Measurements from ENCODE around the gene OVOL2. TPM values are rescaled to one million over a fixed set of nuclear protein-coding genes. Genes with fewer than 3 reads are reported as not detected.

OVOL2 gene
- total RNA-seq, 2 experiments from 2014 or later: not detected

DNA sequence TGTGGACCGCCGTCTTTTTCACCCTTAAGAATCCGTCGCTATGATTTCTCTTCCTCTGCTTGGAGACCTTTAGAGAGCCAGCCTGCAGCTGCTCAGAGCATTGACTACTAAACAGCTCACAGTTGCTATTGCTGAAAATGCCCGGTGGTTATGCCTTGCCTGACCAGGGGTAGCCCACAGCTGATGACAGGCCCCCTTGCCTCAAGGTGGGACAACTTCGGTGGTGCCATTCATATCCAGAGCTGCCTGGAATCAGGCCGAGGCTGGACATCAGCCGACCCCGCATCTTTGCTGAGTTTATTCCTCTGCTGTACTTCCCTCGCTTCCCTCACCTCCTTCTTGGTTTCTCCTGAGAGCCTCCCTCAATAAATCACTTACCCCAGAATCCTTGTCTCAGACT lies 39.6 kb downstream of the OVOL2 start:
- CTCF ChIA-PET: no interaction called here
- POLR2A ChIA-PET: no interaction called here

DNA sequence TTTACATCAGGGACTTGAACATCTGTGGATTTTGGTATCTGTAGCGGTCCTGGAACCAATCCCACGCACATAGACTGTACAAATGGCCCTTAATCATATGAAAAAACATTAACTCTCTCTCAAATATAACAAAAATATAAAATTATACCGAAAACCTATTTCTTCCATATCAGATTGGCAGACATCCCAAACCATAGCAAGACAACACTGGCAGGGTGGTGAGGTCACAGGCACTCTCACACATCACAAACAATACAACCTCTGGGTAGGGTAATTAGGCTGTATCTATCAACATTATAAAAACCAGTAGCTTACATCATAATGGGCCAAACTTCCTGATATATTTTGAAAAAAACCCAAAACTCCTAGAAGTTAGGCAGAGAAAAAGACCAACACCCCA lies 40.9 kb downstream of the OVOL2 start:
- CTCF ChIA-PET: interaction anchor here (0.7 kb wide), 1 partner anchor 35 kb away, joined by 3 read pairs; no protein-coding TSS in a partner anchor
- POLR2A ChIA-PET: no interaction called here

DNA sequence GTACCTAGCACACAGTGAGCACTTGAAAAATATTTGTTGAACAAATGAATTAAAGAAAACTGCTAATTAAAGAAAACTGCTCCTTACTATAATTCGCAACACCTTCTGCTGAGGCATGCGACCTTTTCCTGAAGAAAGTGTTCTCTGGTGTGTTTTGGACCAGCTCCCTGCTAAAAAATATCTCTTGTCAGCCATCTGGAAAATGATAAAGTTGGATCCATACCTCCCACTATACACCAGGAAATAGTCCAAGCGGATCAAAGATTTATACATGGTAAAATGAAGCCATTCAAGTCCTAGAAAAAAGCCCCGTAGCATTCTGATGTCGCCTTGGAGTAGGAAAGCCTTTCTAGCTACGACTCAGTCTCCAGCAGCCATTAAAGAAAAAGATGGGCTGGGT lies 43.3 kb downstream of the OVOL2 start:
- CTCF ChIA-PET: no interaction called here
- POLR2A ChIA-PET: no interaction called here

DNA sequence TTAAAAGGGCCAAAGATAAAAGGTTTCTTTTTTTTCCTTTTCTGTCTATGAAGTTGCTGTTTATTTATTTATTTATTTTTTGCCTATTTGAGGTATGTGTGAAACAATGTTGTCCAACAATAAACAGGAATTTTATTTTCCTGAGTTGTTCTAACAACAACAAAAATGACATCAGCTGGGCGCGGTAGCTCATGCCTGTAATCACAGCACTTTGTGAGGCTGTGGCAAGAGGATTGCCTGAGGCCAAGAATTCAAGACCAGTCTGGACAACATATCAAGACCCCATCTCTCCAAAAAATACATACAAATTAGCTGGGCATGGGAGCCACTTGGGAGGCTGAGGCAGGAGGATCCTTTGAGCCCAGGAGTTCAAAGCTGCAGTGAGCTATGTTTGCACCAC lies 44.8 kb downstream of the OVOL2 start:
- ChIA-PET POLR2A (no interaction called here), CTCF (no interaction called here)

DNA sequence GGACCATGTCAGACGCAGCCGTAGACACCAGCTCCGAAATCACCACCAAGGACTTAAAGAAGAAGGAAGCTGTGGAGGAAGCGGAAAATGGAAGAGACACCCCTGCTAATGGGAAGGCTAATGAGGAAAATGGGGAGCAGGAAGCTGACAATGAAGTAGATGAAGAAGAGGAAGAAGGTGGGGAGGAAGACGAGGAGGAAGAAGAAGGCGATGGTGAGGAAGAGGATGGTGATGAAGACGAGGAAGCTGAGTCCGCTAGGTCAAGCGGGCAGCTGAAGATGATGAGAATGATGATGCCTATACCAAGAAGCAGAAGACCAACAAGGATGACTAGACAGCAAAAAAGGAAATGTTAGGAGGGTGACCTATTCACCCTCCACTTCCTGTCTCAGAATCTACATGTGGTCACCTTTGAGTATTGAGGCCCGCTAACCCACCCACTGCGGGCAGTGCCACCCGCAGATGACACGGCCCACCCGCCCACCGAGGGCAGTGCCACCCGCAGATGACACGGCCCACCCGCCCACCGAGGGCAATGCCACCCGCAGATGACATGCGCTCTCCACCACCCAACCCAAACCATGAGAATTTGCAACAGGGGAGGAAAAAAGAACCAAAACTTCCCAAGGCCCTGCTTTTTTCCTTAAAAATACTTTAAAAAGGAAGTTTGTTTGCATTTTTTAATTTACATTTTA lies 45.6 kb downstream of the OVOL2 start:
- POLR2A ChIA-PET: no interaction called here
- CTCF ChIA-PET: no interaction called here

DNA sequence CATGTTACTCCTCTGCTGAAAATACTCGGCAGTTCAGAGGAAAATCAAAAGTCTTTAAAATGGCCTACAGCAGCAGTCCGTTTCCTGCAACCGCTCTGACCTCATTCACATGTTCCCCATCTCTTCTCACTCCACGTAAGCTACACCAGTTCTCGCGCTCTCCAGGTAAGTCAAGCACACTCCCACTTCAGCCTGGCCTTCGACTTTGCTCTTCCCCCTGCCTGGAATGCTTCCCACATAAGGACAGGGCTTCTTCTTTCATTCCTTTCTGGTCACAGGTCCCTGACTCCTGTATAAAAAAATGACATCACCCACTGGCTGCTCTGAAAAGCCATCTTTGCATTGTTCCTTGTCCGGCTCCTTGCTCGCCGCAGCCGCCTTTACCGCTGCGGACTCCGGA lies 46.2 kb downstream of the OVOL2 start:
- POLR2A ChIA-PET: no interaction called here
- CTCF ChIA-PET: no interaction called here

DNA sequence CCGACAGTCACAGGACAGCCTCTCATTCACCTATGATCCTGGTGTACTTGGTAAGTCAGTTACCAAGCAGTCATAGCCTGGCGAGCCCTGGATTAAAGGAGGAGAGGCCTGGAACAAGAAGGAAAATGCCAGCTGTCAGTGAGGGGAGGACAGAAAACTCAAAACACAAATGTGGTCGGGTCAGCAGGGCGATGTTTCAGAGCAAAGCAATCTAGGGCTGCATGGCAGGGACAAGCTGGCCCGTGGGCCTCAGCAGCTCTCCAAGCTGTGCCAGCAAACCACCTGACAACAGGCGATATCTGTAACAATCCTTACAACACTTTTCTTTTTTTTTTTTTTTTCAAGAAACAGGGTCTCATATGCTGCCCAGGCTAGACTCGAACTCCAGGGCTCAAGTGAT lies 48.6 kb downstream of the OVOL2 start:
- POLR2A ChIA-PET: no interaction called here
- CTCF ChIA-PET: no interaction called here

DNA sequence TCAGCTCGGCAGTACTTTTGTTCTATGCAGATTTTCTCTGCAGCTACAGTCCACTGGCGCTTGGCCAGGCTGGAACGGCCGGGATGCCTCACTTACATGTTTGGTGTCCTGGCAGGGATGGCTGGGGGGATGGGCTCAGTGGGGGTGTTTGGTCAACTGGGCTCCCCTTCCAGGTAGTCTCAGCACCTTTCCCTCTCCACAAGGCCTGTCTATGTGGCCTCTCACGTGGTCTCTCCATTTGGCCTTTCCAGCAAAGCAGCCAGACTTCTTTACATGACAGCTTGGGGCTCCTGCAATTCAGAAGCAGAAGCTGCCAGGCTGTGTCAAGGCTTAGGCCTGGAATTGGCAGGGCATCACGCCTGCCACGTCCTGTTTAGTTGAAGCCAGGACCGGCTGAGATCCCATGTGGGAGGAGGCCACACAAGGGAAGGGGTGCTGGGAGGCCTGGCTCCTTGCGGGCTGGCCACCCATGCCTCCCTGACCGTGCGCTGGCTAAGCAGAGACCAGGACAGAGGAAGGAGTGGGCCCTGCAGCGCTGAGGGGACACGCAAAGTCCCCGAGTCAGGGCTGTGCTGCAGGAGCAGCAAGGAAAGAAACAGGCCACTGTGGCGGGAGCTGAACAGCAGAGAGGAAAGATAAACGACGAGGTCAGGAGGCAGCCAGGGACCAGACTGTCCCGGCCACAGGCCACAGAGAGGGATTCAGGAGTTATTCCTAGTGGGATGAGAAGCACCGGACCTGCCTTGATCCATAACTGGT lies 50.0 kb downstream of the OVOL2 start:
- CTCF ChIA-PET: interaction anchor here (0.6 kb wide), 1 partner anchor 20 kb away, joined by 3 read pairs; no protein-coding TSS in a partner anchor
- POLR2A ChIA-PET: no interaction called here

DNA sequence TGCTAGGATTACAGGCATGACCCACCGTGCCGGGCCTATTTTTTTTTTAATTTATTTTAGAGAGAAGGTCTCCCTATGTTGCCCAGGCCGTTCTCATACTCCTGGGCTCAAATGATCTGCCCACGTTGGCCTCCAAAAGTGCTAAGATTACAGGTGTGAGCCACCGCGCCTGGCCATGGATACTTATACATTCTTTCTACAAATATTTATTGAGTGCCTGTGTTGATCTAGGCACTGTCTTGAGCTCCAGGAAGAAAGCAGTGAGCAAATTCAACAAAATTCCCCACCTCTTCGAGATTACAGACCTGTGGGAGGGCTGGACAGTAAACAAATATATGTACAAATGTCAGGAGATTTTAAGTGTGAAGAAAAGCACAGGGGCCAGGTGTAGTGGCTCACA lies 51.0 kb downstream of the OVOL2 start:
- CTCF ChIA-PET: no interaction called here

DNA sequence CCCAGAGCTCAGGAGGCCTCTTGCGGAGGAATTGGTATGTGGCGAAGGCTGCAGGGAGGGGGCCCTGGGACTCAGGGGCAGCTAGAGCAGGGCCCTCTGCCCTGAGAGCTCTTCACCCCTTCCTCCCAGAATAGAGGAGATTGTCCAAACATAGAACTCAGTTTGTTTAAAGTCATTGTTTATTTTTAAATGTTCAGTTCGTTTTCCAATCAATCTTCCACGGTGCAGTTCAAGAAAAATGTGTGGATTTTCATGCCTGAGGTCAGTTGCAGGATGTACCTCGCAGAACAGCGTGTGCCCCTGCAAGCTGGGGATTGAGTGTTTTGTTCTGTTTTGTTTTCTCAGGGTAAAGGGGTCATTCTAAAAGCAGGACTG lies 51.7 kb downstream of the OVOL2 start:
- CTCF ChIA-PET: no interaction called here
- POLR2A ChIA-PET: no interaction called here

More for the DNA sequence above, 51.0 kb downstream of the OVOL2 start:
- POLR2A ChIA-PET: no interaction called here

DNA sequence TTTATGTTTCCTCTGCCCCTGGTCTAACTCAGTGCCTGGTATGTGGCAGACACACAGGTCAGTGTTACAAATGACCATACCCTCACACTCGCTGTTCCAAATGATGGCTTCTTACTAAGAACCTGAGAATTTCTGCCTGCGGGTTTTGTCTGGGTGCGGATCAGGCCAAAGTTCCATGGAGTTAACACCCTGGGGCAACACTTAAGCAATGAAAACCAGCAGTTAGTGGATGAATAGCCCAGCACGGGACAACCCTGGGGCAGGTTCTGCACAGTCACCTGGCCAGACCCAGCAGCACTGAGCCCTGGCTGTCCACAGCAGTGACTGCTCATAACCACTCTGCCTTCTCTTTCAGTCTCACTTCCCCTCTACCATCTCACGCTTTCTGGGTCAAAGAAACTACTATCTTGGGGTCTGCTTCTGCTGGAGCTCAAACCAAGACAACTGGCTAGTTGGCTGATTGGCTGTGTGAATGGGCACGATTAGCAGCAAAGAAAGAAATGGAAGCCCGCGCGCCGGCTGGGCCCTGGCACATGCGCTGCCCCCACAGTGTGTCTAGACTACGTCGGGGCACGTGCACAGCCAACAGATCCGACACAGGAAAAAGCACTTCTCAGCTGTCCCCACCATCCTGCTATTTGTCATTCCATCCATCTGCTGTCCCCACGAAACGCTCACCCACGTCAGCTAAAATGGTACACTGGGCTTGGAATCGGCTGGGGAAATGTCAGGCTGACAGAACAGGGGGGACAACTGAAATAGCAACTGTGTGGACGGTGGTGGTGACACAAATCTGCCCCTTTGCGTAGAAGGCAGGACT lies 52.3 kb downstream of the OVOL2 start:
- ChIA-PET POLR2A (no interaction called here), CTCF (no interaction called here)

DNA sequence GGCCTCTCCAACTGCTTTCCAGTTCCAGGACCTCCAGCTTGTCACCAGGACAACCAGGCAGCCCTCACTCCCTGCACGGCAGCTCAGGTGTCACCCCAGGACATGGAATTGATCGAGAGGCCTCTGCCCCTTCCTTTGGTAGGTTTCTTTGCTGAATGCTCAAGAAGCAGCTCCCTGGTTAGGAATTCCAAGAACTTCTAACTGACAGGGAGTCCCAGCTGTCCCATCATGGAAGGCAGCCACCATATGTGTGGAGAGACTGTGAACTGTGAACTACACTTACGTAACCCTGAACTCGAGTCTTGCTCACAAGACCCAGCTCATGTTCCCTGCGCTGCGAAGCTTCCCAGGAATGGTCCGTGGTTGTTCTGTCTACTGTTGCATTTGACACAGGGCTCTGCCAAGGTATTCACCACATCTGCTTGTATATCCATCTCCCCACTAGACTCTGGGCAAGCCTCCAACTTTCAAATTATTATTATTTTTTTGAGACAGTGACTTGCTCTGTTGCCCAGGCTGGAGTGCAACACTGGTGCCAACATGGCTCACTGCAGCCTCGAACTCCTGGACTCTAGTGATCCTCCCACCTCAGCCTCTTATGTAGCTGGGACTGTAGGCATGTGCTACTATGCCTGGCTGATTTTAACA lies 53.2 kb downstream of the OVOL2 start:
- ChIA-PET CTCF (interaction anchor here (0.5 kb wide), 1 partner anchor 9 kb away, joined by 3 read pairs; no protein-coding TSS in a partner anchor), POLR2A (interaction anchor here (0.5 kb wide), 1 partner anchor 12 kb away, joined by 10 read pairs; no protein-coding TSS in a partner anchor)

DNA sequence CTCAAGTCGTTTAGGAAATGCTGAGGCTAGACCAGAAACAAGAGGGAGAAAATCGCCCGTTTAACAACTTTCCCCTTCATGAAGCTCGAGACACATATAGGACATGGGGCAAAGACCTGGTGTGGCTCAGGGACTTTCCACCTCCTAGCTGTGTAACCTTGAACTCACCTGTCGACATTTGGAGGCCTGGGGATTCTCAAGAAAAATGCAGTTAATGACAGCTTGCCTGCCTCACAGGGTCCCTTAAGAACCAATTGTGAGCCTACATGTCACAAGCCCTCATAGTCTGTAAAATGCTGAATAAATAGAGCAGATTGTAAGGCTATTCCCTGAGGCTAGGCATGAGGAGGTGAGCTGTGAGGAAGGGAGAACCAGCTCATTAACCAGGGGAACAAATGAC lies 53.8 kb downstream of the OVOL2 start:
- ChIA-PET CTCF (interaction anchor here (0.5 kb wide), 1 partner anchor 8 kb away, joined by 3 read pairs; no protein-coding TSS in a partner anchor), POLR2A (interaction anchor here (0.5 kb wide), 1 partner anchor 12 kb away, joined by 10 read pairs; no protein-coding TSS in a partner anchor)

DNA sequence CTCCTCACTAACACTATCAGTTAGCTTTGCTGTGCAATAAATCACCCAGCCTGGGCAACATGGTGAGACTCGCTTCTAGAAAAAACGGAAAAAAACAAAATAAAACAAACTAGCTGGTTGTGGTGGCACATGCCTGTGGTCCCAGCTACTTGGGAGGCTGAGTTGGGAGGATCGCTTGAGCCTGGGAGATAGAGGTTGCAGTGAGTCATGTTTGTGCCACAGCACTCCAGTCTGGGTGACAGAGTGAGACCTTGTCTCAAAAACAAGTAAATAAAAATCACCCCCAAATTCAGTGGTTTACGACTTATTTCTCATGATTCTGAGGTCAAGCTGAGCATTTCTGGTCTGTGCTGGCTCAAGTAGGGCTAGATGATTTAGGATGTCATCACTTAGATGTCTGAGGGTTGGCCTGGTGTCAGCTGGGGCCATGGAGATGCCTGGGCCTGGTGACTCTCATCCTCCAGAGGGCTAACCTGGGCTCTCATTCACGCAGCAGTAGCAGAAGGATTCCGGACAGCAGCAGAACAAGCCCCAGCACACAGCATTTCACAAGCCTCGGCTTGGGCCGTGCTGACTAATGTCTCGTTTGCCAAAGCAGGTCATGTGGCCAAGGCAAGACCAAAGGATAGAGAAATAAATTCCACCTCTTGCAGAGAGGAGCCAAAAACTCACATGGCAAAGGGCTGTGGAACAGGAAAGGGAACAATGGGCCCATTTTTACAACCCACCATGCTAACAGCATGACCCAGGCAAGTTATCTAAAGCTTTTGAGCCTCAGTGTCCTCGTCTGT lies 56.4 kb downstream of the OVOL2 start:
- CTCF ChIA-PET: no interaction called here
- POLR2A ChIA-PET: no interaction called here

DNA sequence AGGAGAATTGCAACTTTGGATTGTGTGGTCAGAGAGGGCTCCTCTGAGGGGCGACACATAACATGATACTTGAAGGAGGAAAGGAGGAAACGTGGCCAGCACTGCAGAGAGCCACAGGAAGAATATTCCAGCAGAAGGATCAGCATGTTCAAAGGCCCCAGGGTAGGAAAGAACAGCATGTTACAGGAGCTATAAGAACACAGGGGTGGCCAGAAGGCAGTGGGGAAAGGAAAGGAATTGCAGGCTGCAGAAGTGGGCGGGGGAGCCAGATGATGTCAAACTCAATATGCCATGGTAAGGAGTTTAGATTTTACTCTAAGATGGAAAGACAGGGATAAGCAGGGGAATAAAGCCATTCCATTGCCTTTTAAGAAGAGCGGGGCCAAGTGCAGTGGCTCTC lies 58.1 kb downstream of the OVOL2 start:
- CTCF ChIA-PET: no interaction called here
- POLR2A ChIA-PET: interaction anchor here (0.5 to 0.6 kb wide), 2 partner anchors 34 to 59 kb away, joined by 4 to 5 read pairs; no protein-coding TSS in a partner anchor

DNA sequence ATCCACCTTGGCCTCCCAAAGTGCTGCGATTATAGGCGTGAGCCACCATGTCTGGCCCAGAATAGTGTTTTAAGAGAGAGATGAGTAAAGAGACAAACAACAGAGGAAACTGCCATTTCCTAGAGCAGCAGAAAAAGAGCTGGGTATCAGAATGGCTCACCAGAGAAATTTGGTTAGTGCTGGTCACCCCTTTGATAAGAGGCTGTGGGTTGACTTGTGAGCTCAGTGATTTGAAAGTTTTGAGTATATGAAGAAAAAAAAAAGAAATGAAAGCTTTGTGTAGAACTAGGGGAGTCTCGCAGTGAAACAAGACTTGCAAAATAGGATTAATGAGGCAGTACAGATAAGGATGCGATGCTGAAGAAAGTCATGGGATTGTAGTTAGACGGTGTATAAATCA lies 59.3 kb downstream of the OVOL2 start:
- ChIA-PET CTCF (interaction anchor here (0.6 to 1.3 kb wide), 4 partner anchors 20 to 461 kb away, joined by 3 to 4 read pairs (median 3); no protein-coding TSS in a partner anchor), POLR2A (no interaction called here)

DNA sequence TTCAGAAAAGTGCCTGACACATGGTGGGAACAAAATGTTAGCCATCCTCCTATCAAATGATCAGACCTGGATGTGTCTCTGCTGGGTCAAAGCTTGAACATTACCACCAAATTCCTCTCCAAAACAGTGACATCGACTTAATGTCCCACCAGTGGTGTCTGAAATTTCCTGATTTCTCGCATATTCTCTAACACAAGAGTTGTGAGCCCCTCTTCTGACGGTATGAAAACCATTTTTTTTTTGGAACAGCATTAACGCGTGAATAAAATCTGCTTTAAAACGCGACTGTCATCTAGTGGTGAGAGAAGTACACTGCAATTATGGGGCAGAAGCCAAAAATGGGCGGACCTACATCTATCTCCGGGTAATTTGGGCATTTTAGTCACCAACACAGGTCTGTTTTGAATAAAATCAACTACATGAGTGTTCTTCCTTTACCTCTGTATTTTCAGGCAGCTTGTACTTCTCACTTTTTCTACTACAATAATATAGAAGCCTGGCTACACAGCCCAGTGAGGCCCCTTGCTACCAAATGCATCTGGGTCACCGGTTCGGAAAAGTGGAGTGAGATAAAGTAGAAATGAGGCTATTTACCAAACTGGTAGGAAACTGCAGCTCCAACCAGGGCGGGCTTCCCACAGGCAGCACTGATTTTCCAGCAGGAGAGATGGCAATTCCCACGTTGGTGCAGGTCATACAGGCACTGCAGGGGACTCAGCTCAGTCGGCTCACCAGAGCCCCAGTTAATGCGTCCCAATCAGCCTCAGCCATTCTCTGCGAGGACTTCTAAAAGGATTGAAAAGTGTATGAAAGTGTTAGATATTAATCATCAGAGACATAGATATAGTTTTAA lies 61.5 kb downstream of the OVOL2 start:
- ChIA-PET POLR2A (interaction anchor here (0.5 to 0.8 kb wide), 4 partner anchors 13 to 466 kb away, joined by 3 to 4 read pairs (median 4); no protein-coding TSS in a partner anchor), CTCF (interaction anchor here (0.7 to 2.8 kb wide), 19 partner anchors 8 to 568 kb away, joined by 3 to 12 read pairs (median 4); partner anchors contain the start of genes RRBP1 and ZNF133)

DNA sequence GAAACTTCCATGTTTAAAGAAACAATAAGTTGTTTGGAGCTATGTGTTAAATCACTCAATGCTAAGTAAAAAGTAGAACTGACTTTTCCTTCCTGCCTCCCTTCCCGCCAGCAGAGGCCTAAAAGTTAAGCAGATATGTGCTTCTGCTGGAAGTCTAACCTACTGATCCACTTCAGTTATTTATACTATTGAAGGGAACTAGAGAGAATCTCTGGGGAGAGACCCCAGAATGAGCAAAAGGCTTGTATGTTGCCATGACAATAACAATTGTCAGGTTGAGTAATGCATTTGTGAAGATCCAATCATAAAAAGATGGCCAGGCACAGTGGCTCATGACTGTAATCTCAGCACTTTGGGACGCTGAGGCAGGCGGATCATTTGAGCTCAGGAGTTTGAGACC lies 64.2 kb downstream of the OVOL2 start:
- ChIA-PET CTCF (interaction anchor here (1.0 to 1.2 kb wide), 2 partner anchors 25 to 313 kb away, joined by 3 read pairs; partner anchors contain the start of gene SNX5), POLR2A (interaction anchor here (1.0 kb wide), 1 partner anchor 311 kb away, joined by 3 read pairs; the partner anchor contains the start of gene RRBP1)
